GM12872 (cell line): Measurements from ENCODE around the gene USP49.

Experiments
- CTCF ChIP-seq: IDR thresholded peaks from 3 replicates; pipeline ENCODE4 v1.5.1; 2011; ENCODE audit warnings: low read depth, mild to moderate bottlenecking, low read length, moderate library complexity; ENCODE audit not compliant: insufficient read depth

The USP49 gene

GRCh38 chr6:41878961-41879405, 16.2 kb downstream of the USP49 start:
- no peak for TF ChIP-seq CTCF

- TF ChIP-seq CTCF: no peak
These were observed 16.9 kb downstream of the USP49 start for GRCh38 chr6:41878246-41878645.

- TF ChIP-seq CTCF: no peak
These were observed 18.0 kb downstream of the USP49 start for GRCh38 chr6:41877051-41877680.

- TF ChIP-seq CTCF: no peak
These were observed 20.4 kb downstream of the USP49 start for GRCh38 chr6:41874741-41875140.

- no peak for TF ChIP-seq CTCF
These were observed 23.0 kb downstream of the USP49 start for GRCh38 chr6:41872147-41872546.

- TF ChIP-seq CTCF: no peak
These were observed 23.5 kb downstream of the USP49 start for GRCh38 chr6:41871691-41872090.

- no peak for TF ChIP-seq CTCF
These were observed 35.8 kb downstream of the USP49 start for GRCh38 chr6:41859356-41859755.
